Measurements from ENCODE around the gene NADK.
"Not testable (repeated sequence)": the region's sequence is repeated elsewhere in the genome, so short reads cannot be mapped to it uniquely, and the experiment has no call there.

Gene NADK

GRCh38 chr1:1745651-1746565 lies 32.4 kb downstream of the NADK start:
- DNase-seq = not testable (repeated sequence)

GRCh38 chr1:1742529-1742928 lies 35.7 kb downstream of the NADK start:
- not testable (repeated sequence) for DNase-seq

- DNase-seq = peak; percentile 84
These were observed 37.3 kb downstream of the NADK start for GRCh38 chr1:1741013-1741412.

GRCh38 chr1:1738799-1739337 lies 39.4 kb downstream of the NADK start:
- DNase-seq = not testable (repeated sequence)

- DNase-seq = not testable (repeated sequence)
These were observed 40.3 kb downstream of the NADK start for GRCh38 chr1:1737675-1738590.

- DNase-seq = no peak
These were observed 45.9 kb downstream of the NADK start for GRCh38 chr1:1732381-1732780.

- no peak for DNase-seq
These were observed 47.4 kb downstream of the NADK start for GRCh38 chr1:1730870-1731269.

- DNase-seq = not testable (repeated sequence)
These were observed 48.0 kb downstream of the NADK start for GRCh38 chr1:1730230-1730629.

GRCh38 chr1:1729116-1729816 lies 49.0 kb downstream of the NADK start:
- not testable (repeated sequence) for DNase-seq

GRCh38 chr1:1728308-1729005 lies 49.8 kb downstream of the NADK start:
- not testable (repeated sequence) for DNase-seq

GRCh38 chr1:1727131-1727651 lies 51.1 kb downstream of the NADK start:
- DNase-seq = not testable (repeated sequence)

GRCh38 chr1:1726088-1726487 lies 52.2 kb downstream of the NADK start:
- not testable (repeated sequence) for DNase-seq

GRCh38 chr1:1724035-1724864 lies 54.0 kb downstream of the NADK start, which contains the start of gene CDK11A:
Gene CDK11A (minus strand): TSS chr1:1724357. CDS start chr1:1722818, 1,539 bp downstream.
- peak; percentile 99 for DNase-seq

GRCh38 chr1:1721201-1721600 lies 57.1 kb downstream of the NADK start:
- DNase-seq = no peak

- DNase-seq = not testable (repeated sequence)
These were observed 63.0 kb downstream of the NADK start for GRCh38 chr1:1715109-1715883.

GRCh38 chr1:1707897-1708296 lies 70.4 kb downstream of the NADK start:
- DNase-seq = not testable (repeated sequence)

- not testable (repeated sequence) for DNase-seq
These were observed 71.0 kb downstream of the NADK start for GRCh38 chr1:1707241-1707640.

GRCh38 chr1:1705623-1706022 lies 72.6 kb downstream of the NADK start:
- not testable (repeated sequence) for DNase-seq

- DNase-seq = not testable (repeated sequence)
These were observed 73.8 kb downstream of the NADK start for GRCh38 chr1:1704284-1704957.

All from amniotic stem cell (primary cell).